ENCODE results near the gene FAM3C.
"Not testable (repeated sequence)": the region's sequence is repeated elsewhere in the genome, so short reads cannot be mapped to it uniquely, and the experiment has no call there.

FAM3C gene

DNA sequence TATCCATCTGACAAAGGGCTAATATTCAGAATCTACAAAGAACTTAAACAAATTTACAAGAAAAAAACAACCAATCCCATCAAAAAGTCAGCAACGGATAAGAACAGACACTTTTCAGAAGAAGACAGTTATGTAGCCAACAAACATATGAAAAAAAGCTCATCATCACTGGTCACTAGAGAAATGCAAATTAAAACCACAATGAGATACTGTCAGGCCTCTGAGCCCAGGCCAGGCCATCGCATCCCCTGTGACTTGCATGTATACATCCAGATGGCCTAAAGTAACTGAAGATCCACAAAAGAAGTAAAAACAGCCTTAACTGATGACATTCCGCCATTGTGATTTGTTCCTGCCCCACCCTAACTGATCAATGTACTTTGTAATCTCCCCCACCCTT lies 80.9 kb downstream of the FAM3C start:
- H3K27me3 ChIP-seq (ENCODE audit: control insufficient read depth, insufficient read depth, low read length); H3K4me1 ChIP-seq (ENCODE audit: control insufficient read depth, insufficient read depth, low read length); H3K4me3 ChIP-seq (ENCODE audit: low read length): not testable (repeated sequence)

DNA sequence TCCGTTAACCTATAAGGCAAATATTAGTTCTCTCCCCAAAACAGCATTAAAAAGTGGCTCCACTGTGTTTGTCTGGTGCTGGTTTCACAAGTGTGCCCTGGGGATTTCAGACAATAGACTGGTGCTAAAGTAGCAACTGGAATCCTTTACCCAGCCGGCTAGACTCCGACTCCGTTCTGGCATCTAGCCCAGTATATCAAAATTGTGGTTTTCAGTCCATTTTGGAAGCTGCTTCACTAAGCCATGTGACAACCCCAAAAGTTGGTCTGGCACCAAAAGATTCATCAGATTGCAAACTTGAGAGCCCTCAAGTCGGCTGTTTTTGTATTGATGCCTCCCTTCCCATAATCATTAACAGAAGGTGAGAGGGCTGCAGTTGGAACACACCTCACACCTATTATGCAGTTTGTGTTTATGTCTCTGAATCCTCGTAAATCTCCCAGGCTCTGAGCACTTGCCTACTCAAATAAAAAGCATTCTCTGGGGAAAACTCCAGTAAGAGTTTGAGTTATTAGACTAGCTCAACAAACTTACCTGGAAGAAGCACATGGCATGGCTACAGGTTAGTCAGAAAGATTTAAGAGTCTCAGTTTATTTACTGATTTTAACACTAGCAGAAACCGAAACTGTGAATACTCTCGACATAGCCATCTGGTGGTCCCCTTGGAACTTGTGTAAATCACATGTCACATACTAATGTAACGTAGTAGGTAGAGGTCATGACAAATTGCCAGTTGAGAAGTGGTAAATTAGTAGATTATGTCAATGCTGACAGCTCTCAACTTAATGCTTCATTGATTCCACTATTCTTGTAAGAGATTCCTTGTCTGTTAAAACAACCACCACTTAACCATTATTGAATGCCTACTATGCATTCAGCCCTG lies 82.1 kb downstream of the FAM3C start:
- no peak overlapping the region for H3K4me3 ChIP-seq (ENCODE audit: low read length)
- H3K9ac ChIP-seq (ENCODE audit: low read length) = no peak overlapping the region

More for the DNA sequence above, 80.9 kb downstream of the FAM3C start:
- not testable (repeated sequence) for H3K9ac ChIP-seq (ENCODE audit: low read length); H3K9me3 ChIP-seq (ENCODE audit: control insufficient read depth, low read length); H3K36me3 ChIP-seq (ENCODE audit: control insufficient read depth, insufficient read depth, low read length)

DNA sequence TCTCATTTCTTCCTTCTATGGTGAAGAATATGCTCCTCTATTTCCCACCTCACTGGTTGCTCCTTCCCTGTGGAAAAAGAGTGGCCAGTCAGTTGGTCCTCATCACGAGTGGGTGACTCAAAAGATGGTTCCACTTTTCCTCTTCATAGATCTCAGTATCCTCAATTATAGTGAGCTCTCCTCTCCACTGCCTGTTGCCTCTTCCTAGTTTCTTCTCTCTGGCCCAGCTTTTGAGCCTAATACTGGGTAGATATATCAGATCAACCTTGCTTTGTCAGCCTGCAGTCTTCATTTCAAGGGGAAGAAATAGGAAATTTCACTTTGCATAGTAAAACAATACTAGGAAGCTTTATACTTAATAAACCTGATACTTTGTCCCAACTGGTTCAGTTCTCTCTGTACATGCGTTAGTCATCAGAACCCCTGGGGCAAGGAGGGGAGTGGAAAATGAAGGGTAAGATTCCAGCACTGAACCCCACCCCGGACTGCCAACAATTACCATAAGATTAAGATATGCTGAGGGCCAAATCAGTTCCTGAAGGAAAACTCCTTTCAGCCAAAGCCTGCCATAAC lies 82.8 kb downstream of the FAM3C start:
- H3K9me3 ChIP-seq (ENCODE audit: control insufficient read depth, low read length) = no peaks in the 10 kb centered on the region
- H3K4me3 ChIP-seq (ENCODE audit: low read length) = no peak overlapping the region

More for the DNA sequence above, 82.1 kb downstream of the FAM3C start:
- Histone ChIP-seq H3K9me3 (ENCODE audit: control insufficient read depth, low read length) (no peaks in the 10 kb centered on the region), H3K36me3 (ENCODE audit: control insufficient read depth, insufficient read depth, low read length) (no peaks in the 10 kb centered on the region), H3K27me3 (ENCODE audit: control insufficient read depth, insufficient read depth, low read length) (no peaks in the 10 kb centered on the region), H3K4me1 (ENCODE audit: control insufficient read depth, insufficient read depth, low read length) (no peaks in the 10 kb centered on the region)

DNA sequence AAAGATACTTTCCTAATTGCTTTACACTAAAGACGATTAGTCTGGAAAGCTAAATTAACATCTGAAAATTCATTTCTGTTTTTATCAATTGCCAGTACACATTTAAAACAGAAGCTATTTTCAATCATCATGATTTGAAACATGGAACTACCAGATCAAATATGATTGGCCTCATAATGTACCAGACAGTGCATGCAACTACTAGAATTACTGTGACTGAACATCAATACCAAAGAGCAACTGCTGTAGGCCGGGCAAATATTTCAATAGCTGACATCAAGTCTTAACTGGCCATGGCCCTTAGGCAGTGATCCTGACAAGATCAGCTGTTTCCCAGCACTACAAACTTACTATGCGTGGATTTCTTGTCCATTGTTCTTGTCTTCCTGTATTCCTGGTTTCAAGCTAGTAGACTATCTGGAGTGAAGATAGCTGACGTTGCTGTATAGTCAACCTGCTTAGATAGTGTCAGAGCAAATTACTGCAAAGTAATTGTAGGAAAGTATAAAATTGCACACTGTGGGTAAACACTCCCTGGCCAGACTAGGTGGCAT lies 89.0 kb downstream of the FAM3C start:
- H3K4me1 ChIP-seq (ENCODE audit: control insufficient read depth, insufficient read depth, low read length) = no peaks in the 10 kb centered on the region
- H3K27me3 ChIP-seq (ENCODE audit: control insufficient read depth, insufficient read depth, low read length) = no peaks in the 10 kb centered on the region
- no peak overlapping the region for H3K4me3 ChIP-seq (ENCODE audit: low read length)
- H3K9ac ChIP-seq (ENCODE audit: low read length) = no peak overlapping the region
- no peaks in the 10 kb centered on the region for H3K9me3 ChIP-seq (ENCODE audit: control insufficient read depth, low read length)
- H3K36me3 ChIP-seq (ENCODE audit: control insufficient read depth, insufficient read depth, low read length) = no peaks in the 10 kb centered on the region

More for the DNA sequence above, 82.8 kb downstream of the FAM3C start:
- H3K27me3 ChIP-seq (ENCODE audit: control insufficient read depth, insufficient read depth, low read length) = no peaks in the 10 kb centered on the region
- no peaks in the 10 kb centered on the region for H3K4me1 ChIP-seq (ENCODE audit: control insufficient read depth, insufficient read depth, low read length)
- H3K36me3 ChIP-seq (ENCODE audit: control insufficient read depth, insufficient read depth, low read length) = no peaks in the 10 kb centered on the region
- H3K9ac ChIP-seq (ENCODE audit: low read length) = no peak overlapping the region

DNA sequence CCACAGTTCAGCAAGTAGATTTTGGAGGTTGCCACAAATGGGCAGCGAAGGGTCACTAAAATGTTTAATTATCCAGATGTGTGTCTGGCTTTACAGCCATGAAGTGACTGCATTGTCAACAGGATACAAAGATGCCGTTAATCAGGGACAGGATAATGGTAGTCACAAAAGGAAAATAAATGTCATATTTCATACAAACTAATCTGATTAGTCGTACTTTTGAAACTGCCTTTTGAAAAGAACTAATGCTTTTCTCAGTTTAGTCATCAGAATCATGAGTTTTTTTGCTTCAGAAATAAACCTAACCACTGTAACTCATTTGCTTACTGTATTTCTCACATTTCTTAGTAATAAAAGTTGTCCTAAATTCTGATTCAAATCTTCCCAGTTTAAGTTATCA lies 89.5 kb downstream of the FAM3C start:
- no peak overlapping the region for H3K9ac ChIP-seq (ENCODE audit: low read length)
- H3K27me3 ChIP-seq (ENCODE audit: control insufficient read depth, insufficient read depth, low read length) = no peaks in the 10 kb centered on the region

DNA sequence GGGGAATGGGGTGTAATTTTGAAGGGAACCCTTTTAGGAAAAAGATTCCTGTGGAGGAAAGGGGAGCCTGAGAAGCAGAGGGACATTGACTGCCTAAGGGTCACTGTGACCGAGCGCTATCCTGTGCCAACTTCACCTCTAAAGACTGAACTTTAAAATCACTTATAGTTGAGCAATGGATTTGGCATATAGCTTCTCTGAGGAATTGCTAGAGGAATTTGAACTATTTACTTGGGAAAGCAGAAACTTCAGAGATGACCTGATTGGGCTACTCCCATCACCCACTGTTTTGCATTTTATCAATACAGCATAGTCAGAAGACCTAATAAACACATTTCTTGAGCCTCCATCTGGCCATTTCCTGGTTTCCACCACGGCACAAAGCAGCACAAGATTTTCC lies 91.0 kb downstream of the FAM3C start:
- no peaks in the 10 kb centered on the region for H3K4me1 ChIP-seq (ENCODE audit: control insufficient read depth, insufficient read depth, low read length)
- no peaks in the 10 kb centered on the region for H3K27me3 ChIP-seq (ENCODE audit: control insufficient read depth, insufficient read depth, low read length)
- H3K4me3 ChIP-seq (ENCODE audit: low read length) = no peak overlapping the region
- H3K9ac ChIP-seq (ENCODE audit: low read length) = no peak overlapping the region
- H3K36me3 ChIP-seq (ENCODE audit: control insufficient read depth, insufficient read depth, low read length) = no peaks in the 10 kb centered on the region
- no peaks in the 10 kb centered on the region for H3K9me3 ChIP-seq (ENCODE audit: control insufficient read depth, low read length)

More for the DNA sequence above, 89.5 kb downstream of the FAM3C start:
- Histone ChIP-seq H3K4me3 (ENCODE audit: low read length) (no peak overlapping the region), H3K9me3 (ENCODE audit: control insufficient read depth, low read length) (no peaks in the 10 kb centered on the region), H3K4me1 (ENCODE audit: control insufficient read depth, insufficient read depth, low read length) (no peaks in the 10 kb centered on the region), H3K36me3 (ENCODE audit: control insufficient read depth, insufficient read depth, low read length) (no peaks in the 10 kb centered on the region)

DNA sequence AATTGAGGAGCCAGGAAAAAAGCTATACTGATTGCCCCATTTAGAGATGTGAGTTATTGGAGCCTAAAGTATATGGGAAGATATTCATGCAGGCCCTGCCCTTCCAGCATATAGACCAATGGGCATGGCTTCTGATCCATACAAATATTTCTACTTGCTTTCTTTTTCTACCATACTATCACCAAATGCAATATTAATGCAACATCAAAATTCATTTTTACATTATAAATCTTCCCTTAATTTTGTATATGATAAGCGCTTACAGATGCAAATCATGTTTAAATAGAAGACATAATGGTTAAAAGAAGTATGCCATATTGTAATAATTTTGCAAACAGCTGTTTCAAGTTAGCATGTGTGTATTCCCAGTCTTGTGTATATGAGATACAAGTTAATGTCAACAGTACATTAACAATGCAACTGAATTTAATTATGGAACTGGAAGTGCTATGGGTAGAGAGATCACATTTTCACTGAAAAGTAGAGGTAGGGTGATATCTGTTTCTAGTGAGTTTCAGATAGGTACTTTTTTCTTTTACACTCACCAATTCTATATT lies 91.9 kb downstream of the FAM3C start:
- H3K9me3 ChIP-seq (ENCODE audit: control insufficient read depth, low read length) = no peaks in the 10 kb centered on the region
- H3K27me3 ChIP-seq (ENCODE audit: control insufficient read depth, insufficient read depth, low read length) = no peaks in the 10 kb centered on the region
- no peak overlapping the region for H3K4me3 ChIP-seq (ENCODE audit: low read length)
- no peaks in the 10 kb centered on the region for H3K36me3 ChIP-seq (ENCODE audit: control insufficient read depth, insufficient read depth, low read length)
- no peaks in the 10 kb centered on the region for H3K4me1 ChIP-seq (ENCODE audit: control insufficient read depth, insufficient read depth, low read length)
- H3K9ac ChIP-seq (ENCODE audit: low read length) = no peak overlapping the region

DNA sequence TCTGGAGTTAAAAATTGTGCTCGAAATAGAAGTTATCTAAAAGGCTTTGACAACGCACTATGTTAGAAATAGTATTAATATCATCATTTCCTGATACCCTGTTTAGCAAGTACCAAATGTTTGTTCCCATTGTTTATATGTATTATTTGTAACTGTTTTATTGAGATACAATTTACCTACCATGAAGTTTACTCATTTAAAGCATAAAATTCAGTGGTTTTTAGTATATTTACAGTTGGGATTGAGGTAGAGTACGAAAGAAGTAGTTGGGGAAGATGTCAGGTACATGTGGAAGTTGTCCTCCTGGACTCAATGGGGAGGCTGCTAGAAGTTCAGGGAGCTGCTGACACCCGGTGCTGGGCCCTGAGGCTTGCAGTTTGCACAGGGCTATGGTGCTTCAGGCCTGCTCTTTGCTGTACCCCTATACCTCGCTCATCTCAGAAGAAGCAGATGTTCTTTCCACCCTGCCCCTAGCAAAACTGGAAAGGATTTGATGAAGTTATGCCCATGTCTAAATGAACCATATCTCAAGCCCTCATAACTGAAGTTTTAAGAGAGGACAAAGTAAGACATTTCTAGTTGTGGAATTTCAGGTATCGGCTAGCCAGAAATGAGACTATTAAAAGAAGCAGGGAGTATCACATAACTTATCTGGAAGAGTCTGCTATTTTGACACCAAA lies 92.5 kb downstream of the FAM3C start:
- Histone ChIP-seq H3K4me1 (ENCODE audit: control insufficient read depth, insufficient read depth, low read length) (no peaks in the 10 kb centered on the region), H3K9ac (ENCODE audit: low read length) (no peak overlapping the region), H3K27me3 (ENCODE audit: control insufficient read depth, insufficient read depth, low read length) (no peaks in the 10 kb centered on the region), H3K4me3 (ENCODE audit: low read length) (no peak overlapping the region), H3K36me3 (ENCODE audit: control insufficient read depth, insufficient read depth, low read length) (no peaks in the 10 kb centered on the region), H3K9me3 (ENCODE audit: control insufficient read depth, low read length) (no peaks in the 10 kb centered on the region)

DNA sequence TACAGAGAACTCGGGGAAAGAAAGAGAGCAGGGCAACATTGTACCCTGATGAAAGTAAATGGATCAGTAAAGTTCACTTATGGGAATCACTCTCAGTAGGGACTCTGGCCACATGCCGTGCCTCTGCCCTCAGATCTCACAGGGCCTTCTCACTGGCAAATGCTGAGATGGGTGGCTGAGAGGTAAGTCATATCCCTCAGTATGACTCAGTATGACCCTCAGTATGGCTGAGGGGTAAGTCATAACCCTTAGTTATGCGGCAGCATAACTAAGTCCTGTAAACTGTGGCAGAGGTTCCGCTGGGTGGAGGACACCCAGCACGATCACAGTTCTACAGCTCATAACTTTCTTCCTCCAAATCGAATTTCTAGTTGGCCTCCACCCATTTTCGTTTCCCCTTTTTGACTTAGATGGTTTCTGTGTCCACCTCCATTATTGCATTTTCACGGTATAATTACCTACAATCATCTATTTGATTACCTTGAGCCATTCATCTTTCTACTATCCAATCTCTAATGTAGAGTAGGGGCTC lies 93.8 kb downstream of the FAM3C start:
- no peaks in the 10 kb centered on the region for H3K4me1 ChIP-seq (ENCODE audit: control insufficient read depth, insufficient read depth, low read length)

DNA sequence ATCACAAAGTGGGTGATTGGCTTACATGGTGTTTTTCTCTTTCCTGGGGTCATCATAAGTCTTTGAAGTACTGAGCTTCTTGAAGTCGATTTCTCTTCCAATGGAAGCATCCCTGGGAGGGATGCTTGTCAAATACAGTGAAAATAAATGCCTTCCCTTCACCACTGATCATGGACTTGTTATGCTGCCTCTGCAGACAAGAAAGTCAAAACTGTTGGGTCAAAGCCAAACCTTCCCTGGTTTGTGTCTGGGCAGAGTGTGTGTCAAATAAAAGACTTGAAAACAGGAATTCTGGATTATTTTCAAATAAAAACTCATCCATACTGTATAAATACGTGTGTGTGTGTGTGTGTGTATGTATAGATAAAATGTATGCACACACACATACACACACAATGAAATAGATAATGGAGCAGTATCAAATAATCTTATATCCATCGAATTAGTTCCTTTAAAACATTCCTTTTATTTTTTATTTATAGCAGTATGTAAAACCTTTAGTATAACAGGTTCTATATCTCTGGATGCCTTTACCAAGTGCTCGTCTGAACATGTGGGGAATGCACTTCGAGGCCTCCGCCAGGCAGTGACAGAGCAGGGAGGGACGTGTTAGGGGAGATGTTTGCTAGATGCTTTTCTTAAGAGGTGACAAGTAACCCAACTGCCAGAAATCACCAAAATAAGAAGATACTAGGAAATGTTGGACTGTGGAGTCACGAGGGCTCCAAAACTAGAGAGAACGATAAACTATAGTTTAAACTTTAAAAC lies 94.5 kb downstream of the FAM3C start:
- Histone ChIP-seq H3K9ac (ENCODE audit: low read length) (no peak overlapping the region), H3K4me3 (ENCODE audit: low read length) (no peak overlapping the region), H3K9me3 (ENCODE audit: control insufficient read depth, low read length) (no peaks in the 10 kb centered on the region), H3K36me3 (ENCODE audit: control insufficient read depth, insufficient read depth, low read length) (no peaks in the 10 kb centered on the region), H3K27me3 (ENCODE audit: control insufficient read depth, insufficient read depth, low read length) (no peaks in the 10 kb centered on the region), H3K4me1 (ENCODE audit: control insufficient read depth, insufficient read depth, low read length) (no peaks in the 10 kb centered on the region)

More for the DNA sequence above, 93.8 kb downstream of the FAM3C start:
- Histone ChIP-seq H3K4me3 (ENCODE audit: low read length) (no peak overlapping the region), H3K27me3 (ENCODE audit: control insufficient read depth, insufficient read depth, low read length) (no peaks in the 10 kb centered on the region), H3K36me3 (ENCODE audit: control insufficient read depth, insufficient read depth, low read length) (no peaks in the 10 kb centered on the region), H3K9ac (ENCODE audit: low read length) (no peak overlapping the region), H3K9me3 (ENCODE audit: control insufficient read depth, low read length) (no peaks in the 10 kb centered on the region)

DNA sequence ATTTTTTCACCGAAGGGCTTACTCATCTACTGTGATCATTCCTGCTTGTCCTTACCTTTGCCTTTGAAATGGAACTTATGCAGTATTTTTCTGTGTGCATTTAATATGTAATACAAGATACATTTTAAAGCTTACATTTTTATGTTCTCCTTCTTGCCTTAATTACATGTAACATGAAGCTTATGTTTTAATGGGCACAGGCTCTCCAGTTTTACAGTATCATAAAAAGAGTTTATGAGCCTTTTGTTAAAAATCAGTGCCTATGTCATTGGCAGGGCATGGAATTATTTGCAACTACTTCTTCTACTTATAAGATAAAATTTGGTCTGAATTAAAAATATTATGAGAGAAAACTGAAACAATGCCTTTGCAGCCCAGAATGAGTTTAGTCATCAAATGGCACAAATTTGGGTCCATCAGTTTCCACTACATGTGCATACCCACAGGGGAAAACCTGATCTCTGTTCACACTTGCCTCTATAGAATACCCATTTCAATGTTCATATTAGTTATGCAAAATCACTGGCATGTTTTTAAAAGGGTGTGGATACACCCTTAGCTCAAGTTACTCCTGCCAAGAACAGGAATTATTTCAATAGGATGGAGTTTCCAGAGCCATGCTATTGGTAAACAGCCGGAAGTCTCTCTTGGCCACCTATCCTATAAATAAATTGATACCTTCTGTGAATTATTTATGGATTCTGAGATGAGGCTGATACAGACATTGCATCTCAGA lies 95.3 kb downstream of the FAM3C start:
- no peaks in the 10 kb centered on the region for H3K9me3 ChIP-seq (ENCODE audit: control insufficient read depth, low read length)
- no peaks in the 10 kb centered on the region for H3K4me1 ChIP-seq (ENCODE audit: control insufficient read depth, insufficient read depth, low read length)
- H3K4me3 ChIP-seq (ENCODE audit: low read length) = no peak overlapping the region
- H3K9ac ChIP-seq (ENCODE audit: low read length) = no peak overlapping the region
- no peaks in the 10 kb centered on the region for H3K27me3 ChIP-seq (ENCODE audit: control insufficient read depth, insufficient read depth, low read length)
- no peaks in the 10 kb centered on the region for H3K36me3 ChIP-seq (ENCODE audit: control insufficient read depth, insufficient read depth, low read length)
